Ramos (cell line): Measurements from ENCODE around the gene ANO3.

ENCODE experiments used
- in situ Hi-C: fragments of 300-500 bp; cut with MboI; formaldehyde crosslinking; loops from one replicate; pipeline ENCODE4 v1.14.3; 2022; ENCODE audit warnings: low sequenced_read_pairs; ENCODE audit not compliant: unreplicated experiment

Gene ANO3

DNA sequence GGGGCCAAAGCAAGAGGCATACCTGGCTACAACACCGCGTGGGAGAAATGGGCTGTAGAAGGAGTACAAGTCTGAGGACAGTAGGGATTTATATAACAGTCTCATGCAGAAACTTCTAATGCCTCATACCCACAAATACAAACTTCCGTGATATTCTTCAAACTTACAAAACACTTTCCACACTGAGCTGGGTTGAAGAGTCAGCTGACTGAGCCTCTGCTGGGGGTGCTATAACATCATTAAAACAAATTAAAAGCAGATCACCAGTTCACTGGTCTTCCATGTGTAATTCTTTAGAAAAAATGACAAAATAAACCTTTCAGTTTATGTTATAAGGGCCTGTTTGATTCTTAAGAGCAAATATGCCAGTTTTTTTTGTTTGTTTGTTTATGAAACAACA is 148.1 kb downstream of the ANO3 start:
- in situ Hi-C loops, result no loop called here

DNA sequence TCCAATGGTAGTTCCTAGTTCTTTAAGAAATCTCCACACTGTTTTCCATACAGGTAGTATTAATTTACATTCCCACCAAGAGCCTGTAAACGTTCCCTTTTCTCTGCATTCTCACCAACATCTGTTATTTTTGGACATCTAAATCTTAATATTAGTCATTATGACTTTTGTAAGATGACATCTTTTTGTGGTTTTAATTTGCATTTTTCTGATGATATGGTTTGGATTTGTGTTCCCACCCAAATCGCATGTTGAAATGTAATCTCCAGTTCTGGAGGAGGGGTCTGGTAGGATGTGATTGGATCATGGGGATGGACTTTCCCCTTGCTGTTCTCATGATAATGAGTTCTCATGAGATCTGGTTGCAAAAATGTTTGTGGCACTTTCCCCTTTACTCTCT is 151.2 kb downstream of the ANO3 start:
- in situ Hi-C loops, result no loop called here

DNA sequence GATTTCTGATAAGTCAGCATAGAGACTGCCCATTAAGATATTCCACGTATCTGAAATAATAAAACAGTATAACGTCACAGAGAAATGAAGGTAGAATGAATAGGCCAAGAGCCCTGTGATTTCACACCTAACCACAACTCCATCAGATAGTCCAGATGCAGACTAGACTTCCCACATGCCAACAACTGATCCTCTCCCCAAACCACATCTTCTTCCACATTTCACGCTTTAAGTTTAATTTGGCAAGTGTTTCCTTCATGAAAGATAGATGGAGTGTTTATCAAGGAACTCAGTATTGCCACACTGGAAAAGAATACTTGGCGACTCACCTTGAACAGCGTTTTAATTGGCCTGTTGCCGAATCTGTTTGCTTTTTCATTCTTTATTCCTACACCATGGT is 158.6 kb downstream of the ANO3 start:
- in situ Hi-C loops, result no loop called here

DNA sequence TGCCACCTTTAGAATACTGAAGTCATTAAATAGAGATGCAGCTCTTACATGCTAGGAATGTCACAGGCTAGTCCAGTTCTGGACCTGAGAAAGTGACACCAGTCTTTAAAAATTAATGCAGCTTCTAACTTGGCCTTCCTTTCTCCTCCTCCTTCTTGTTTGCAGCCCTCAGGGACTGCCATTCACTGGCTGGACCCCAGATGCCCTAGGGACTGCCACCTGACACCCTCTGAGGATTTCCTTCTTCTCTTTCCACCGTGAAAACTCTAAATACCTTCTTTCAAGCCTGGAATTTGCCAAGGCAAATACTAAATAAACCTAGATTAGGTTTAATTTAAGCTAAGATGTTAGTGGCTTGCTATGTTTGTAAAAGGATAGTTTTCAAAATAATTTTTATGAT is 161.7 kb downstream of the ANO3 start:
- in situ Hi-C loops, result no loop called here

DNA sequence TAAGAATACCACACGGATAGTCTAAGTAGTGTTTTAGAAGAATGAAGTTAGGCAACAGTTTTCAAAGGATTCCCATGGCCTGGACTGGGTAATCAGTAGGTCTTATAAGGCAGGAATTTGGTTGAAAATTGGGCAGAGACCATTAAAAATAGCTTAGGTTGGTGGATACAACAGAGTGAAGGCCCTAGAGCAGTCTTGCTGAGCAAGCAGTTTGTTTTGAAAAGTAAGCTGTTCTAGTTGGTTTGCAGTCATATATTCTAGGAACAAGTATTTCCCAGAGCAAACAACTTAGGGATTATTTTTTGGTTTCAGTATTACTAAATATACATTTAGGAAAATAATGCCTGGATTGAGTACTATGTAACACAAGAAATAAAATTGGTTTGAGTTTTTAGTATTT is 175.3 kb downstream of the ANO3 start:
- in situ Hi-C loops, result no loop called here

DNA sequence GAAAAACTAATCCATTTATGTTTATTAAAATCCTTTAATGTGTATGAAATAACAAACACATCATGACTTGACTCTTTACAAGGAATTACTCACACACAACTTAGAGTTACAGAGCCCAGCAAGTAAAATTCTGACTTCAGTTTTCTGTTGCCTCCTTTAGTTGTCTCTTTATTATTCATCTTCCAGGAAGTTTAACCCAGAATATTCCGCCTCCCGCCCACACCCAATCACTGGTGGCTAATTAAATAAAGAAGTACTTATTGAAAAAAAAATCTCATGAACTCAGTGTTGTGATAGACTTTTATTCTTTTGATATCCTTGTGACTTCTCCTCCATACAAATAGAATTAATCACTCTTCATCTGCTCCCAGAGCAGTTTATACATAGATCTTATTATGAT is 178.2 kb downstream of the ANO3 start:
- in situ Hi-C loops, result no loop called here

DNA sequence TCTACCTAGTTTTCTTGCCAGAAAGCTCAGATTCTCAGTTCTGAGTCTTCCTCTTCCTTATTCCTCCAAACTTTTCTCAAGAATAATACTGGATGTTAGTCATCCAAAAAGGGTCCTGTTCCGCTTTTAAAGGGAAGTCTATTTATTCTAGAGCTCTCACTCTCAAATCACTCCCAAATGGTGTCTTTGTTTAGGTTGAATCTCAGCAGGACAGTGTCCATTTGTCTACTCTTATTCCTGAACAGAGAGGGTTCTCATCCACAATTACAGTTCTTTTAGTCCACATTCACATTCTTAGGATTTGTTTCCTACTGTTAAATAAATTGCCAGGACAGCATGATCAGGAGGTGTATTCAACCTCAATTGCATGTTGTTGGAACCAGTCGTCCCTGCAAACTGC is 178.8 kb downstream of the ANO3 start:
- in situ Hi-C loops, result no loop called here

DNA sequence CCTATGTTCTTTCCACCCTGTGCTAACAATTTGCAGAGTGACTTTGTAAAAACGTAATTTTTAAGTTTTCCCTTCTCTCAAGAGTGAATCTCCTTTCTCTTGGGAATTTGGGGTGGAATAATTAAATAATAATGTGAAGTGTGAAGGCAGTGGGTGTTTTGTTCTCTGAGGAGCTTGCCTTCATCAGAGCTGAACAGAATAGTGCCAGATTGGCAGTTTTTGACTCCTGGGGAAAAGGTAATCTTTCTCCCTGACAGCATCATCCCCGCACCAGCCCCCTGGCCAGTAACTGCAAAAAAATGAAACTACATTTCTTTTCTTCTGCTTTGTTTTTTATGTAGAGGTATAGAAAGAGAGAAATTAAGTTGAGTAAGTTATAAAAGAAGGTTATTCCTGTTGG is 180.3 kb downstream of the ANO3 start:
- in situ Hi-C loops, result no loop called here

DNA sequence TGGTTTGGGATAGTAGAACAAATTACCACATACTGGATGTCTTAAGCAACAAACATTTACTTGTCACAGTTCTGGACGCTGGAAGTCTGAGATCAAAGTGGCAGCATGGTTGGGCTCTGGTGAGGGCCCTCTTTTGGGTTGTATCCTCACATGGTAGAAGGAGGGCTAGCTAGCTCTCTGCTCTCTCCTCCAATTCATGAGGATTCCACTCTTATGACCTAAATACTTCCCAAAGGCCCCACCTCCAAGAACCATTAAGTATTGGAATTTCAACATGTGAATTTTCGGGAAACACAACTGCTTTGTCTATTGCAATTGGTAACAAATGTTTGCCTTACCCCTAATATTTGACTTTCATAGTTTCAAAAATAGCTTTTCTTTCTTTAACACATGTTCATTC is 187.5 kb downstream of the ANO3 start:
- in situ Hi-C loops, result no loop called here

DNA sequence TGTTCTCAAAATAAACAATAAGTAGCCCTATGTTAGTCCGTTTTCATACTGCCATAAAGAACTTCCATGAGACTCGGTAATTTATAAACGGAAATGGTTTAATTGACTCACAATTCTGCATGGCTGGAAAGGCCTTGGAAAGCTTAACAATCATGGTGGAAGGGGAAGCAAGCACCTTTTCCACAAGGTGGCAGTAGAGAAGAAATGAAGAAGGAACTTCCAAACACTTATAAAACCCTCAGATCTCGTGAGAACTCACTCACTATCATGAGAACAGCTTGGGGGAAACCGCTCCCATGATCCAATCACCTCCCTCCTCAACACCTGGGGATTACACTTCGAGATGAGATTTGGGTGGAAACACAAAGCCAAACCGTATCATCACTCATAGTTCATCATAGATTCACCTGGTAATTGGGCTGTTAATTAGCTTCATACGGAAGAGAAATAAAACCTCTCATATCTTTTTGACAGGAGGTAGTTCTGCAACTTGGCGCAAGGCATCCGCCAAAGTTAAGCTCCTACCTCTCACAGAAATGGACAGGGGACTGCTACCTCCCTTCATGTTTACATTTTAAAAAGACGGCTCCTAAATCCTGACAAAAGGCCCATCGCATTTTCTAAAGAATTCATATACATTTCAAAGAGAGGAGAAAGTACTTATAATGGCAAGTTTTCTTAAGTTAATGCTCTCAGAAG is 191.1 kb downstream of the ANO3 start:
- in situ Hi-C loops, result no loop called here

DNA sequence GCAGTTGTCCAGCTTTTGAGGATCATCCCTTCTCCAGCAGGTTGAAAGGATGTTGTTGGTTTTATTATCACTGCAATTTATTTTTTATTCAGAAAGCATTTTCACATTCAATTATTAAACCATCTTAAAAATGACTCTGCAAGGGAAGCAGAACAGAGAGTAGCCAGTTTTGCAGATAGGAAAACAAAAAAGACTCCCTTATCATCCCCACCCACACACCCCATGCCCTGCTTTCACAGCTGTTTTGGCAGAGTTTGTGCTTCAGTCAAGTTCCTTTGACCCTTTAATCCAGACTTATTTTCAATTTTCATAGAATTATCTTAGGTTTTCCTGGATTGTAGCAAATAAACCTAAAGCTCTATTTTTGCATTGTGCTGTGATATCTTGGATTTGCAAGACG is 195.8 kb downstream of the ANO3 start:
- in situ Hi-C loops, result no loop called here

DNA sequence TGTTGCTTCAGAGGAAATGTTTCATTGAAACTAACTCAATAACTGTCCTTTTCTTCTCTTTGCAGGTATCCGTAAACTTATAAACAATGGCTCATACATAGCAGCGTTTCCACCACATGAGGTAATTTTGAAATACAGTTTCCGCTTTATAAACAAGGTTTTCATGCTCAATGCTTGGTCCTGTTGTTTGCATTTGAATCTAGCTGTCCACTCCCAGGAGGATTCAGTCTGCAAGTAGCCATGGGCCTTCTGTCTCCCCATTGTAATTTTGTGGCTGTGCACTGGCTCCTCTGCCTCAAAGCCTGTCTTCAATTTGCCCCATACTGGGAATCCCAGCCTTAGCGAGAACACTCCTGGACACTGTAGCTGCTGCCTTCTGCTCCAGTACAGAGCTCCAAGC is 205.4 kb downstream of the ANO3 start:
- in situ Hi-C loops, result no loop called here

DNA sequence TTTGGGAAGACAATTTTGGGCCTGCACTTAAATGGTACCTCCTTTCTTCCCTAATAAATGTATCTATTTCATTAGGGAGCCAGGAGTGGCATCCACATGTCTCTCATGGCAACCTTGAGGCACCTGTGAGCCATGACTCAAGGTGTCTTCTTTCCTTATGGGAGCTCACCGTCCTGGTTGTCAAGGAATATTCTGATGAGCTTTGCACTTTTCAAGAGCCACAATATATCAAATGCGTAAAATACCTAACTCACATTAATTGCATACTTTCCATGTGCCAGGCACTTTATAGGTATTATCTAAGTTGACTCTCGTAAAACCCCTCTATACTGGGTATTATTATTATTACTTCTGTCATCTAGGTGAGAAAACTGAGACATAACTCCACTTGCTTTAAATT is 207.6 kb downstream of the ANO3 start:
- in situ Hi-C loops, result no loop called here

DNA sequence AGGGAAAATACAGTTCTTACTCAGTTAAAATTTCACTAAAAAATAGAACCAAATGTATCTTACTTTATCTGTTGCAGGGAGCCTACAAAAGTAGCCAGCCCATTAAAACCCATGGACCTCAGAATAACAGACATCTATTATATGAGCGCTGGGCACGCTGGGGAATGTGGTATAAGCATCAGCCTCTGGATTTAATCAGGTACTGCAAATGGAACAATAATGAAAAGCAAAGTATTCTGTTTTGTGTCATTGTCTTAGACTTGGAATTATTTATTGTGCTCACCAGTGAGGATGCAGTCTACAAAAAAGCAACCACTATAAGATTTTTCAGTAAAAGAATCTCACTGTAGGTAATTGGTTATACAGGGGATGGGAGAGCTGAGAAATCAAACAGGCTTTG is 209.9 kb downstream of the ANO3 start:
- in situ Hi-C loops, result no loop called here

DNA sequence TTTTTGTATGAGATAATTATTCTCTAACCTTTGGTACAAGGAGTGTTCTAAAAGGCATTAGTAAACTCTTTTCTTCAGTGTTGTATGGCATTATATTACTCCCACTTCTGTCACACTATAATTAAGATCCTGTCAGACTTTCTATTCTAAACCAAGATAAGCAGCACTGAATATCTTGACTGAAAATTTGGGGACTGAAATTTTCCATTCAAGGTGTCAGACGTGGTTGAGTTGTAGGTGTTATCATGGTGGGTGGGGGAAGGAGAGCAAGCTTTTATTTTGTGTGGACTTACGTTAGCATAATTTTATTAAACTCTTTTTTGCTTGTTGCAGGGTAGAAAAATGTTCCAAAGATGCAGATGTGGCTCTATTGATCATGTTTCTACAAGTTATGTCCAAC is 217.2 kb downstream of the ANO3 start:
- in situ Hi-C loops, result no loop called here

DNA sequence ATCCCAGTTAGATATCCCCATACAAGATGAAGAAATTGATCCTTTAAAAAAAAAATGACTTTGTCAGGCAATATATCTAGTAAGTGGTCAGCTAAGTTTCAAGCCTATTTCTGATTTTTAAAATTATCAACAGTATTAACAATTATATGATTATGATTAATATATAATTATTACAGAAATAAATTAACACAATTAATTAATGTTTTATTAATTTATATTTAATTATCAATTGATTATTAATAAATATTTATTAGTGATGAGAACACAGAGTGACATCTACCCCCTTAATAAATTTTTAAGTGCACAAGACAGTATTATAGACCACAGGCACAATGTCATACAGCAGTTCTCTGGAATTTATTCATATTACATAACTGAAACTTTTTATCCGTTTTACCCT is 218.1 kb downstream of the ANO3 start:
- in situ Hi-C loops, result no loop called here

DNA sequence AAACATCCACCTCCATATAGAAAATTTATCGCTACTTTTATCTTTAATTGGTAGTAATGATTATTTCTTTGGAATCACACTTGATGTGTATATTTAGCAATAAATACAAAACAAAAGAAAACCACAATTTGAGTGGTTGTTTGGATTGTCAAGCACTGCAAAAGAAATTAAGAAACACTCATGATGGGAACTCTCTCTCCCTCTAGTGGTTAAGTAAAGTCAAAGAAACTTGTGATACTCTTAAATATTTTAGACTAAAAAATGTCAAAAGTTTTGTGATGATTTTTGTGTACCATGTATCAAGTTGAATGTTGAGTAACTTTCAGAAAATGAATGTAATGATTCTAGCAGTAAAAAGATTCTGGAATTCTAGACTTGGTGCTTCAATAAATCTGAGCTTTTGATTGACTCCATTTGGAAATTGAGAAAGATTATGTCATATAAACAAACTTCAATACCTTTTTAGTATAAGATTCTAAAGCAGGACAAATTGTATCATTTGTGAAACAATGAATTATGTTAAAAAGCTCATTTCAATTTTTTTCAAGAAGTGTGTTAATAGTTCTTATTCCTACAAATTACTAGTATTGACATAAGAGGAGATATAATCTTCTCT is 219.4 kb downstream of the ANO3 start:
- in situ Hi-C loops, result no loop called here

DNA sequence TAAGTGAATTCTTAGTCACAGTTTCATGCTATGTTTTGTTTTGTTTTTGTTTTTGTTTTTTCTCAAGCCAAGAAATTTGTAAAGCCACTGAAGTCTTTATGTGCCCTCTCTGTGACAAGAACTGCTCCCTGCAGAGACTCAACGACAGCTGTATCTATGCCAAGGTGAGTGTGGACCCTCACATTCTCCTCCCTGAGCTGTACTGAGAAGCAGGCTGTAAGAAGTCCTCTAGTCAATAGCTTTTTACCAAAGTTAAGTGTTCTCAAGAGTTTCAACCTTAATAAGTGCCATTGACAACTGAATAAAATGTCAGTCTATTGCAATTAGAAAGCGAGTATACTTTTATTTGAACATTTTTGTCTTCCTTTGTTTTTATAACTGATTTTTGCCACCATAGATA is 221.3 kb downstream of the ANO3 start:
- in situ Hi-C loops, result no loop called here

DNA sequence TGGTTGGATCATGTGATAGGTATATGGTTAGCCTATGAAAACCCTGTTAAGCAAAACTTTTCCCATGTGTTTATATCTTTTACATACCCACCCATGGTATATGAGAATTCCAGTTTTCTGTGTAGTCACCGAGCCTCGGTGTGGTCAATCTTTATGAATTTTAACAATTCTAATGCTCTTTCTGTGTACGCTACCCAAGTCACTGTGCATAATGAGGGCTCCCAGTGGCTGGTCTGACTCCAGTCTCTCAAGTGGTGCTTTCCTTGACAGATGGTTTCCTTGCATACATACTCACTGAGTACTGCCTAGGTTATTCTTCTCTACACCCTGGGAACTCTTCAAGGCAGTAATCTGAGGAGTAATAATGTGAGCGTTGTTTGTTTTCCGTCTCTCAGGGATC is 222.5 kb downstream of the ANO3 start:
- in situ Hi-C loops, result no loop called here

DNA sequence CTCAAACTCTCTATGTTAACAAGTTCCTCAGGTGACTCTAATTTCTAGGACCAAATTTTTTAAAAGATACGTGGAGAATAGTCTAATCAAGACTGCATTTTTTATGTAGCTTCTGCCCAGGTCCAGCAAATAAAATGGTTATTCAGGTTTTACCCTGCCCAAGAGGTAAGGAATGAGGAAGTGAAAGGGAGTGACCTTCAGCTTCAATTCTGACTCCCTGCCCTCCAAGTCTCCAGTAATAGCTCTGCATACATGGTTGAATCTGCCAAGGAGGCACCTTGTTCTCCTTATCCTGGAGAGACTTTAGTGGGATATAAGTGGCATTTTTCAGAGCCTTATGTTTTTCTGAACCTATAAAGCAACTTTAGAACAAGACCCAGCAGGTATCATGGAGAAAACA is 224.7 kb downstream of the ANO3 start:
- in situ Hi-C loops, result no loop called here

DNA sequence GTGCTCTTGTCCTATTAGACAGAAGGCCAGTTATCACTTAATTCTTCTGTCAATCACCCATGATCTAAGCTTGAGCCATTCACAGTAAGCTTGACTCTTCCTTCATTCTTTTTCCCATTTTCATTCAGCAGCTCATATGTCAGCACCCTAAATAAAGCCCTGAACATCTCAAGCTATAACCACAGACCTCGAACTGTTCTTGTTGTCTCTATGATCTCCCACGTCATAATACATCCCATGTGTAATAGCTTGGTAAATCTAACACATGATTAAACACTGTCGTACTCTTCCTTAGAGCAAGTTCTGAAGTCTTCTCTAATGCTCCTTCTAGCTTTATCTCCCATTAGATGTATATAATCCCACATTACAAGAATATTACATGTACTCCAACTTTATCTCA is 225.7 kb downstream of the ANO3 start:
- in situ Hi-C loops, result no loop called here

DNA sequence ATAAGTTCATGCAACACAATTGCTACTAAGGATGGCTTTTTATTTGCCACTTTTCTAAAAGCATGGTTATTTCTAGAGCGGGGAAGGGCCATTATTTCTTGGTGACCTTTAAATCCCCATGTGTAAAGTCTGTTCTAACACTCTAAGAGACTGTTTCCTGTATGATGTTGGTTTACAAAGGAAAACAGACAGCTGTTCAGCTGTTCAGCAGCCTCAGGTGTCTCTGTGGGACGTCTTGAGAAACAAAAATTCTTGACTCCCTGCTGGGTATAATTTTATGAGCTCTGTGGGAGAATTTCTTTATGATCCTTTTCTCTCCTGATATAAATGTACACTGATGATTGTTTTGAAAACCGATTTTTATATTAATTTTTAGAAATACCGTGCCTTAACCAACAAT is 226.3 kb downstream of the ANO3 start:
- in situ Hi-C loops, result no loop called here
